Kidney (tissue), 14 donors: Measurements from ENCODE around the gene TRAF3. TPM values are rescaled to one million over a fixed set of nuclear protein-coding genes. Genes with fewer than 3 reads are reported as not detected.

Experiments
- DNase-seq, 5 donors: peaks; one replicate each; pipeline ENCODE4 v3.0.0-alpha.2; 2013 to 2020
- FAIRE-seq: peaks from 2 replicates; lab custom pipeline; 2012; peaks lifted over from hg19 to GRCh38; lab: Jason Lieb, UNC
- H3K27ac ChIP-seq, 2 donors: one replicate each; pipeline ENCODE4 v1.7.0; 2013; ENCODE audit warnings: low read depth in 2 of 2, low read length in 2 of 2, inconsistent platforms in 1 of 2
- H3K27me3 ChIP-seq: one replicate; pipeline ENCODE4 v1.7.1; 2013; ENCODE audit warnings: low read length, inconsistent platforms; ENCODE audit not compliant: control insufficient read depth, insufficient read depth
- H3K36me3 ChIP-seq, 3 donors: one replicate each; pipeline versions ENCODE4 v1.7.0 to v1.7.1; 2013; ENCODE audit warnings: low read length in 3 of 3, control low read depth in 1 of 3, inconsistent platforms in 1 of 3; ENCODE audit not compliant: insufficient read depth in 3 of 3, control insufficient read depth in 2 of 3
- H3K4me1 ChIP-seq, 3 donors: one replicate each; pipeline versions ENCODE4 v1.7.0 to v1.7.1; 2013; ENCODE audit warnings: low read length in 3 of 3, inconsistent platforms in 1 of 3, low read depth in 1 of 3; ENCODE audit not compliant: control insufficient read depth in 2 of 3, insufficient read depth in 2 of 3
- H3K4me3 ChIP-seq, 3 donors: one replicate each; pipeline versions ENCODE4 v1.7.0 to v1.8.1; 2013; ENCODE audit warnings: low read length in 3 of 3, control low read depth in 1 of 3, inconsistent platforms in 1 of 3
- H3K9ac ChIP-seq, 3 donors: one replicate each; pipeline versions ENCODE4 v1.7.0 to v1.7.1; 2013; ENCODE audit warnings: low read length in 3 of 3, control low read depth in 1 of 3, inconsistent platforms in 1 of 3
- H3K9me3 ChIP-seq, 3 donors: one replicate each; pipeline versions ENCODE4 v1.7.0 to v1.7.1; 2013; ENCODE audit warnings: low read length in 3 of 3, control low read depth in 1 of 3, inconsistent platforms in 1 of 3; ENCODE audit not compliant: control insufficient read depth in 2 of 3, insufficient read depth in 1 of 3
- intact Hi-C: fragments of 100-400 bp; cut with DNase I; formaldehyde crosslinking; loops from one replicate; pipeline ENCODE4 v1.11.1; 2022
- polyA plus RNA-seq: library from polyadenylated mRNA; stranded (reverse); fragments of 350-450 nt; fragmentation: Illumina TruSeq; extraction: RNeasy Lipid Tissue Mini Kit (QIAGEN cat#74804); gene quantifications from one replicate; pipeline ENCODE4 v1.2.3, GENCODE V29; 2014; ENCODE audit warnings: low read depth, low replicate concordance; ENCODE audit not compliant: insufficient read depth
- total RNA-seq: library from RNA; stranded (reverse); fragmentation: NEBNext Ultra II Directional; extraction: Animal tissue kit (Norgen Biotek cat#: 25700); gene quantifications from one replicate; pipeline ENCODE4 v1.2.1, GENCODE V29; 2021
- TF ChIP-seq, protein P1 (sequence below): IDR thresholded peaks from 3 replicates; pipeline ENCODE4 v1.5.1; 2012; ENCODE audit warnings: mild to moderate bottlenecking, moderate library complexity, borderline replicate concordance; ENCODE audit not compliant: insufficient read depth; ENCODE audit errors: extremely low read depth
- donor health status: control.
- donor health status: control.
- donor health status: control.
- donor health status: control.
- donor health status: control.
- donor health status: DM: yes; HTN: yes; CAD: no.
- donor health status: Normal renal cell carcinoma (clear cell type).

Gene TRAF3
- total and polyA plus RNA-seq, 2 donors from 2014 or later = 5.2 to 35.4 TPM

DNA sequence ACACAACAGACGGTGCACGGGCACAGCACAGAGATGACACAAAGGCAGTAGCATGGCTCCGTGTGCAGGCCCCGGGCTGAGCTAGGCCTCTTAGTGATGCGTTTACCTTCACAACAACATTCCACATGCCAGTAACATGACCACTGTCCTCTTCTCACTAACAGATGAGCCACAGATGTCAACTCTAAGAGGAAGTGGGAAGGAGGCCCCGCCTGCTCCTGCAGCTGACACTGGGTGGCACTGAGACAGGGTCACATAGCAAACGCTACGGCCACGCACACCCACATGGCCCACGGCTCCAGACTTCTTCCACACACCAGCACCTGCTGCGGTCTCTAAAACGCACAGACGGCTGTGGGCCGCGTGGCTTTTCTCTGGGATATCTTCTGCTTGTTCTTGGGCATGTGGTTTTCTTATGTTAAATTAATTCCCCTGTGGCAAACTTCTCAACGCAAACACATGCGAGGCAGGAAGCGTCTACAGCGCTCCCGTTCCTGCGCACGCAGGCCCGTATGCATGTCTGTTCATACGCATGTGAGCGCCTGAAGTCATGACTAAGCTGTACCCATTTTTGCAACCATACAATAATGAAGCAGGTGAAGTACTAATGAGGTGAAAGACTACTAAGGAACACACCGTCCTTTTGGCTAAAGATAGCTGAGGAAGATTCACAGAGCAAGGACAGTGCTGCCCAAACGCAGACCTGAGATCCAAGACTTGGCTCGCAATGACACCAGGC is 172.0 kb downstream of the TRAF3 start:
- Histone ChIP-seq H3K27me3 (no peaks in the 10 kb centered on the region), H3K9me3 (no peaks in the 10 kb centered on the region), H3K4me3 (no peak overlapping the region), H3K4me1 (no peaks in the 10 kb centered on the region), H3K27ac (no peak overlapping the region), H3K9ac (no peak overlapping the region), H3K36me3 (peaks cover 2 to 71% (median 57%) of the 10 kb centered on the region in 3 donors)
- TF ChIP-seq, protein P1, sequence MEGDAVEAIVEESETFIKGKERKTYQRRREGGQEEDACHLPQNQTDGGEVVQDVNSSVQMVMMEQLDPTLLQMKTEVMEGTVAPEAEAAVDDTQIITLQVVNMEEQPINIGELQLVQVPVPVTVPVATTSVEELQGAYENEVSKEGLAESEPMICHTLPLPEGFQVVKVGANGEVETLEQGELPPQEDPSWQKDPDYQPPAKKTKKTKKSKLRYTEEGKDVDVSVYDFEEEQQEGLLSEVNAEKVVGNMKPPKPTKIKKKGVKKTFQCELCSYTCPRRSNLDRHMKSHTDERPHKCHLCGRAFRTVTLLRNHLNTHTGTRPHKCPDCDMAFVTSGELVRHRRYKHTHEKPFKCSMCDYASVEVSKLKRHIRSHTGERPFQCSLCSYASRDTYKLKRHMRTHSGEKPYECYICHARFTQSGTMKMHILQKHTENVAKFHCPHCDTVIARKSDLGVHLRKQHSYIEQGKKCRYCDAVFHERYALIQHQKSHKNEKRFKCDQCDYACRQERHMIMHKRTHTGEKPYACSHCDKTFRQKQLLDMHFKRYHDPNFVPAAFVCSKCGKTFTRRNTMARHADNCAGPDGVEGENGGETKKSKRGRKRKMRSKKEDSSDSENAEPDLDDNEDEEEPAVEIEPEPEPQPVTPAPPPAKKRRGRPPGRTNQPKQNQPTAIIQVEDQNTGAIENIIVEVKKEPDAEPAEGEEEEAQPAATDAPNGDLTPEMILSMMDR = no peak
- intact Hi-C loops = no loop called here
- FAIRE-seq (no peak), DNase-seq (peak in 1 of 5 donors; percentile 63)

GRCh38 chr14:102949801-102950451 is 172.7 kb downstream of the TRAF3 start:
- intact Hi-C loops = no loop called here
- Histone ChIP-seq H3K9ac (no peak overlapping the region), H3K27me3 (no peaks in the 10 kb centered on the region), H3K4me3 (no peak overlapping the region), H3K36me3 (peaks cover 2 to 77% (median 59%) of the 10 kb centered on the region in 3 donors), H3K9me3 (no peaks in the 10 kb centered on the region), H3K4me1 (no peaks in the 10 kb centered on the region), H3K27ac (no peak overlapping the region)
- TF ChIP-seq, protein P1 = no peak
- DNase-seq = peak in 1 of 5 donors; percentile 68
- FAIRE-seq = no peak

DNA sequence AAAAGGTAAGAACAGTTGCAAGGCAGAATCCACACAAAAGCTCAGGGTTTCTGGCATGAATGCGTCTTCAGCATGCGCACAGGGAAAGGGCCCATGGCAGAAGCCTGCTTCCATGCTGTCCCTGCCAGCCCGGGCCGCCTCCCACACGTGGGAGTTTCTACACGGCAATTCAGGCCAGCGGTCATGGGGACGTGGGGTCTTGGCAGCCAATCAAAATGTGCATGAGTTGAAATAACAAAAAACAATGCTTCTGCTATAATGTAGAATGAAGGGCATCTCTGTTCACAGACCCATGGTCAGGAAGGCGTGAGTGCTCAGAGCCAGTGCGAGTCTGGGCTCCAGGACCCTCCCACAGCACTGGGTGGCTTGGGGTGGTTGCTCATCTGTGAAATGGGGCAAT is 173.8 kb downstream of the TRAF3 start:
- Histone ChIP-seq H3K4me3 (no peak overlapping the region), H3K27me3 (no peaks in the 10 kb centered on the region), H3K9ac (no peak overlapping the region), H3K27ac (no peak overlapping the region), H3K36me3 (peaks cover 2 to 76% (median 54%) of the 10 kb centered on the region in 3 donors), H3K9me3 (no peaks in the 10 kb centered on the region), H3K4me1 (no peaks in the 10 kb centered on the region)
- FAIRE-seq (no peak), DNase-seq (peak in 1 of 5 donors; percentile 20)
- intact Hi-C loops = no loop called here
- TF ChIP-seq, protein P1 = no peak
